ENCODE data around the gene GMDS.

The GMDS gene

GRCh38 chr6:1965596-1966224, 279.7 kb downstream of the GMDS start:
- DNase-seq (ENCODE audit: low spot score): no peak
- TF ChIP-seq CTCF (IDR thresholded peaks at IDR 0.05; ENCODE audit: extremely low read depth, missing control alignments): no peak

DNA sequence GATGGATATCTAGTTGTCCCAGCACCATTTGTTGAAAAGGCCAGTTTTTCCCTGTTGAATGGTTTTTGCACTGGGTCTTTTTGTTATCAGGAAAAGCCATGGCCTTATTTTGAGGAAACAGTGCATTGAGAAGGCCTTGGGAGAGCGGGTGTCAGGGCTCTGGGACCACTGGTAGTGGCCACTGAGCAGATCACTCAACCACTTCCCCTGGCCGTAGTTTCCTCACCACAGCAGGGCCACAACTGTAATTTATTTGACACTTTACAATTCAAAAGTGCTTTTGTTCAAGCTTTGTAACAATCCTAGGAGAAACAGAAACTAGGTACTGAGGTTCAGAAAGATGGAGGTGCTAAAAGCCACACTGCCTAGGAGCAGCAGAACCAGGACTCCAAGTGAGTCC, 281.8 kb downstream of the GMDS start:
- DNase-seq (ENCODE audit: low spot score): no peak
- no peak for TF ChIP-seq CTCF (IDR thresholded peaks at IDR 0.05; ENCODE audit: extremely low read depth, missing control alignments)

DNA sequence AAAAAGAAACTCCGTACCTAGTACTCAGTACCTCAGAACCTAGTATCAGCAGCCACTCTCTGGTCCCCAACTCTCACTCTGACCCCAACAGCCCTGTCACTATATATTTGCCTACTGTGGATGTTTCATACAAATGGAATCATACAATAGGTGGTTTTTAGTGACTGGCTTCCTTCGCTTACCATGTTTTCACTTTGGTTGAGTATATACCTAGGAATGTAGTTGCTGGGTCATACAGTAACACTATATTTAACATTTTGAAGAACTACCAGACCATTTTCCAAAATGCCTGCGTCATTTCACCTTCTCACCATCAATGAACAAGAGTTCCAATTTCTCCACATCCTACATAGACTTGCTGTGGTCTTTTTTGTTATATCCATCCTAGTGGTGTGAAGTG, 283.2 kb downstream of the GMDS start:
- no peak for DNase-seq (ENCODE audit: low spot score)

GRCh38 chr6:1960486-1961142, 284.8 kb downstream of the GMDS start:
- TF ChIP-seq CTCF (IDR thresholded peaks at IDR 0.05; ENCODE audit: extremely low read depth, missing control alignments): no peak
- DNase-seq (ENCODE audit: low spot score): no peak

More for the DNA sequence above, 283.2 kb downstream of the GMDS start:
- TF ChIP-seq CTCF (IDR thresholded peaks at IDR 0.05; ENCODE audit: extremely low read depth, missing control alignments): no peak

- no peak for TF ChIP-seq CTCF (IDR thresholded peaks at IDR 0.05; ENCODE audit: extremely low read depth, missing control alignments)
- no peak for DNase-seq (ENCODE audit: low spot score)
Observed at GRCh38 chr6:1958257-1958656, 287.1 kb downstream of the GMDS start.

DNA sequence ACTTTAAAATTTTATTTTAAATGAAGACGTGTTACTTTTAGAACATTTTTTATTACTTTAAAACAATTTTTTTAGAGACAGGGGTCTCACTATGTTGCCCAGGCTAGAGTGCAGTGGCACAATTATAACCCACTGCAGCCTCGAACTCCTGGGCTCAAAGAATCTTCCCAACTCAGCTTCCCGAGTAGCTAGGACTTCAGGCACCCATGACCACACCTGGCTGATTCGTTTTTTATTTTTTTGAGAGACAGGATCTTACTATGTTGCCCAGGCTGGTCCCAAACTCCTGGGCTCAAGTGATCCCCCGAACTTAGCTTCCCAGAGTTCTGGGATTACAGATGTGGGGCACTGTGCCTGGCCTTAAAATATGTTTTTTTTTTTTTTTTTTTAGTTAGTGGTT, 287.7 kb downstream of the GMDS start:
- no peak for TF ChIP-seq CTCF (IDR thresholded peaks at IDR 0.05; ENCODE audit: extremely low read depth, missing control alignments)

DNA sequence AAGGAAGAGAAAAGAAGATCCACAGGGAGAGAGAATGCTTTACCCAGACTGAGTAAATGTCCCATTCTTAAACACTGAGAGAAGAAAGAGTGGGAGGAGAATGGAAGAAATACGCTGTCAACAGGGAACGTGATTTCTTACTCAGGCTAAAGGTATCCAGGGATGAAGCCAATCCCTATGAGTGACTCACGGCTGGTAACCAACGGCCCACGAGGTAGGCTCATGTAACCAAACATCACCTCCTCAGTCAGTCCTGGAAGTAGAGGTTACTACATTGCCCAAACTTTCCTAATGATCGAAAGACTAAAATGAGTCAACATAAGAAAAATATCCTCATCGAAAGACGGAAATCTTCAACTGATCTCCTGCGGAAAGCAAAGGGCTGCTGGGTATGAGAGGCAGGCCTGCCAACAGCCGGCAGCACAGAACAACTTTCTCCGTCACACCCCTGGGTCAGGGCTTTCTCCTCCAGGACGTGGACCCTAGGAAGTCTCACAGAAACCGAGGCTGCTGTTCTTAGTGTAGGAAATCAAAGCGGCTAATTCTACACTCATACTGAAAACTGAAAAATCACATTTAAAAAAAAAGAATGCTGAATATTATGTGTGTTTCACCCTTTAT, 292.6 kb downstream of the GMDS start:
- no peak for DNase-seq (ENCODE audit: low spot score)
- TF ChIP-seq CTCF (IDR thresholded peaks at IDR 0.05; ENCODE audit: extremely low read depth, missing control alignments): no peak

More for the DNA sequence above, 287.7 kb downstream of the GMDS start:
- DNase-seq (ENCODE audit: low spot score): no peak

Measured in GM20000 (cell line).